ENCODE data around the gene TMEM117. TPM values are rescaled to one million over a fixed set of nuclear protein-coding genes. Genes with fewer than 3 reads are reported as not detected.

TMEM117 gene
- total RNA-seq, 1 donor from 2014 or later = 0.43 TPM

DNA sequence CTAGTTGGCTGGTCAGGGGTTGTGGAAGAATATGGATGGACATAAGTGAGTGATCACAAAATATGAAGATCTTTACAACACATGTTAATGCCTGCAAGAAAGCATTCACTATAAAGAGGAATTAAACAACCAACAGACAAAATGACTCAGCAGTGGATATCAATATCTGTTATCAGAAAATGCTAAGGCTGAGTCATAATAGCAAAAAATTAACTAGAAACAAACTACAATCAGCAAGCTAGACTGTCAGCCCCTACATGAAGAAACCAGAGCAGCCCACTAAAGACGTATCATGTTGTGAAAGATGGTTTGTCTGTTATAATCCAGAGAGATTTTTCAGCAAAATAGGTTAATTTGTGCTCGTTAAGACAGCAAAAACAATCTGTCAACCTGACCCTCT lies 567.3 kb downstream of the TMEM117 start:
- Histone ChIP-seq H3K4me1 (no peaks in the 10 kb centered on the region), H3K9me3 (no peaks in the 10 kb centered on the region), H3K27me3 (no peaks in the 10 kb centered on the region), H3K36me3 (no peaks in the 10 kb centered on the region), H3K4me3 (no peak overlapping the region), H3K27ac (no peak overlapping the region)
- intact Hi-C loops (cut with DNase I) = no loop called here
- no peak for DNase-seq (ENCODE audit: low spot score in 2 of 2)
- TF ChIP-seq, protein P1, sequence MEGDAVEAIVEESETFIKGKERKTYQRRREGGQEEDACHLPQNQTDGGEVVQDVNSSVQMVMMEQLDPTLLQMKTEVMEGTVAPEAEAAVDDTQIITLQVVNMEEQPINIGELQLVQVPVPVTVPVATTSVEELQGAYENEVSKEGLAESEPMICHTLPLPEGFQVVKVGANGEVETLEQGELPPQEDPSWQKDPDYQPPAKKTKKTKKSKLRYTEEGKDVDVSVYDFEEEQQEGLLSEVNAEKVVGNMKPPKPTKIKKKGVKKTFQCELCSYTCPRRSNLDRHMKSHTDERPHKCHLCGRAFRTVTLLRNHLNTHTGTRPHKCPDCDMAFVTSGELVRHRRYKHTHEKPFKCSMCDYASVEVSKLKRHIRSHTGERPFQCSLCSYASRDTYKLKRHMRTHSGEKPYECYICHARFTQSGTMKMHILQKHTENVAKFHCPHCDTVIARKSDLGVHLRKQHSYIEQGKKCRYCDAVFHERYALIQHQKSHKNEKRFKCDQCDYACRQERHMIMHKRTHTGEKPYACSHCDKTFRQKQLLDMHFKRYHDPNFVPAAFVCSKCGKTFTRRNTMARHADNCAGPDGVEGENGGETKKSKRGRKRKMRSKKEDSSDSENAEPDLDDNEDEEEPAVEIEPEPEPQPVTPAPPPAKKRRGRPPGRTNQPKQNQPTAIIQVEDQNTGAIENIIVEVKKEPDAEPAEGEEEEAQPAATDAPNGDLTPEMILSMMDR (IDR thresholded peaks at IDR 0.05) = no peak

DNA sequence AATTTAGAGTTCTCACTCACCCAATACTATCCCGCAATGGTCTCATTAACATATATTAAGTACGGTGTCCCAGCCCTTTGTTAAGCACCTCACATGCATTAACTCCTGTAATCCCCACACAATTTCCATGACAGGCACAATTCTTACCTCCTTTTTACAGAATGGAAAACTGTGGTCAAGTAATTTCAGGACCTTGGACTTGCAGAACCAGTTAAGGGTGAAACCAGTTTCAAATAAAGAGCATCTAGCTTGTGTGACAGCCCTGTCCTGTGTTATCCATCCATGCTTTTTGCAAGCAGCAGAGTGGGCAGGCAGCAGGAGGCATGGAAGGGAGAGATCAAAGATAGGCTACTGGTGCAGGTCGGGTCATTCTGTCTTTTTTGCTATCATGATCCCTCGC lies 569.4 kb downstream of the TMEM117 start:
- TF ChIP-seq, protein P1 (IDR thresholded peaks at IDR 0.05) = no peak
- intact Hi-C loops (cut with DNase I) = no loop called here
- no peaks in the 10 kb centered on the region for H3K36me3 ChIP-seq

DNA sequence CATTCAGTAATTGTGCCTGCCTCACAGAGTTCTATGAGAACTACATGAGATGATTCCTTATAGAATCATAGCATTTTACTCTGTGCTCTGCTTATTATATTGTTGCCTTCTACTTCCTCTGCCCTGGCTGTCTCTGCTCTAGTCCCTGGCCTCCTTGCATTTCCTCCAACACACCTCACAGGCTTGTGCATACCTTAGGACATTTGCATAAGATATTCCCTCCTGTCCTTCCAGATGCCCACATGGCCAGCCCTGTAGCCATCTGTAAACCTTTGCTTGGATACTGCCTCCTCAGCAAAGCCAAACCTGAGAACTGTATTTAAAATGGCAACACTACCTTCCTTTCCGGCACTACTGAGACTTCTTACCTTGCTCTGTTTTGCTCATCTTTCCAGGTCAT lies 586.7 kb downstream of the TMEM117 start:
- no peak overlapping the region for H3K27ac ChIP-seq
- intact Hi-C loops (cut with DNase I) = no loop called here
- H3K4me3 ChIP-seq = no peak overlapping the region
- H3K36me3 ChIP-seq = no peaks in the 10 kb centered on the region
- TF ChIP-seq, protein P1 (IDR thresholded peaks at IDR 0.05) = no peak
- no peaks in the 10 kb centered on the region for H3K9me3 ChIP-seq
- H3K27me3 ChIP-seq = no peaks in the 10 kb centered on the region
- no peaks in the 10 kb centered on the region for H3K4me1 ChIP-seq
- DNase-seq (ENCODE audit: low spot score in 2 of 2) = no peak

More for the DNA sequence above, 569.4 kb downstream of the TMEM117 start:
- no peak for DNase-seq (ENCODE audit: low spot score in 2 of 2)
- Histone ChIP-seq H3K4me3 (no peak overlapping the region), H3K9me3 (no peaks in the 10 kb centered on the region), H3K4me1 (no peaks in the 10 kb centered on the region), H3K27ac (no peak overlapping the region), H3K27me3 (no peaks in the 10 kb centered on the region)

DNA sequence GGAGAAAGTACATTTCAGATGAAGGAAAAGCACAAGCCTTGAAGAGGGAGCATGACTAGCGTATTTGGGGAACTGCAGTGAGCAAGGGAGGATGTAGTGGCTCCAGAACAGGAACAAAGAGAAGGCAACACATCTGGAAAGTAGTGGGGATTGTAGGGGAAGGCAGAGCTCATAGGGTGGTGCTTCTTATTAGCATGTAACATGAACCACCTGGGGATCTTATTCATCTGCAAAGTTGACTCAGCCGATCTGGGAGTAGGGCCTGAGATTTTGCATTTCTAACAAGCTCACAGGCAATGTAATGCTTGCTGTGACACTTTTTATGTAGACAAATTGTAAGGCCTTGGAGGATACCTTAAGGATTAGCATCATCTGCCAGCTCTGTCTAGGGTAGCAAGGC lies 592.9 kb downstream of the TMEM117 start:
- Histone ChIP-seq H3K4me3 (no peak overlapping the region), H3K9me3 (no peaks in the 10 kb centered on the region), H3K36me3 (no peaks in the 10 kb centered on the region), H3K4me1 (no peaks in the 10 kb centered on the region), H3K27me3 (no peaks in the 10 kb centered on the region), H3K27ac (no peak overlapping the region)
- DNase-seq (ENCODE audit: low spot score in 2 of 2) = no peak
- TF ChIP-seq, protein P1 (IDR thresholded peaks at IDR 0.05) = no peak
- intact Hi-C loops (cut with DNase I) = no loop called here

DNA sequence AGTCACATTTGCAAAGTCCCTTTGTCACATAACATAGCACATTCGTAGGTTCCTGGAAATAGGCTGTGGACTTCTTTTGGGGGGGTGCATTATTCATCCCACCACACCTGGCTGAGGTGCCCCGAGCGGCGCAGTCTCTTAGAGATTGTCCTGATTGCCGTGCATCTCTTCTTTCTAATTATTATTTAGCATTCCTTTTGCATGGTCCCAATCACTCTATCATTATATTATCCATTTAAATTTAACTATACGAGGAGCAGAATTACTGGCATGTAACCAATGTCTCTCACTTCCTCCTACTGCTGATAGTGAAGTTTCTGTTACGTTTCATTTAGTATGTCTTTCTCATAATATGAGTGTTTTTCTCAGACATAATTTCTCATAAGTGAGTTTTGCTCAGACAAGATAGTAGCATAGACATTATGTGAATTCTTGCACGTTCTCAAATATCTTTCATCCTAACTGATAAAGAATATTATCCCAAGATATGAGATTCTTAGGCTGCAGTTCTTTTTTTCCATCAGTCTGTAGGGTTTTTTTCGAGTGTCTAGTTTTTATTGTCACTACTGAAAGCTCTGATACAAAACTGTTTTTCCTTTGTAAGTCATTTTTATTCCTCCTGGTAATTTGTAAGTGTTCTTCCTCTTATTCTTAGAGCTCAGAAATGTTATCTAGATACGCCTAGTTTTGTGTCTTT lies 595.9 kb downstream of the TMEM117 start:
- H3K27ac ChIP-seq = no peak overlapping the region
- intact Hi-C loops (cut with DNase I) = no loop called here
- TF ChIP-seq, protein P1 (IDR thresholded peaks at IDR 0.05) = no peak

DNA sequence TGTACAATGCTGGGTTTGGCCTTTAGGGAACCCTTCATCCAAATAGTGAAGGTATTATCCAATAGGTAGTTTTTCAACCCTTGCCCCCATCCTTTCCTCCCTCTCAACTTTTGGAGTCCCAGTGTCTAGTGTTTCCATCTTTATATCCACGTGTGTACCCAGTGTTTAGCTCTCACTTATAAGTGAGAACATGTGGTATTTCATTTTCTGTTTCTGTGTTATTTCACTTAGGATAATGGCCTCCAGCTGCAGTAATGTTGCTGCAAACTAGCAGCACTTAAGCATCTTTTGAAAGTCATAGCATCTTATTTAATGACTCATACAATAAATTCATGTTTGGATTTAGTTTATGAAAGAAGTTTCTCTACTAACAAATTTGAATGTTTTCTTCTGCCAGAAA lies 597.8 kb downstream of the TMEM117 start:
- H3K9me3 ChIP-seq = no peaks in the 10 kb centered on the region
- intact Hi-C loops (cut with DNase I) = no loop called here
- TF ChIP-seq, protein P1 (IDR thresholded peaks at IDR 0.05) = no peak
- H3K27ac ChIP-seq = no peak overlapping the region
- no peaks in the 10 kb centered on the region for H3K27me3 ChIP-seq
- DNase-seq (ENCODE audit: low spot score in 2 of 2) = no peak
- no peaks in the 10 kb centered on the region for H3K4me1 ChIP-seq
- no peak overlapping the region for H3K4me3 ChIP-seq
- no peaks in the 10 kb centered on the region for H3K36me3 ChIP-seq

More for the DNA sequence above, 595.9 kb downstream of the TMEM117 start:
- Histone ChIP-seq H3K27me3 (no peaks in the 10 kb centered on the region), H3K4me3 (no peak overlapping the region), H3K4me1 (no peaks in the 10 kb centered on the region), H3K36me3 (no peaks in the 10 kb centered on the region), H3K9me3 (no peaks in the 10 kb centered on the region)
- DNase-seq (ENCODE audit: low spot score in 2 of 2) = no peak

Measured in ascending aorta (tissue), 2 donors.